Cardiac fibroblast (primary cell): ENCODE data around the gene EDC3.
"Not testable (repeated sequence)": the region's sequence is repeated elsewhere in the genome, so short reads cannot be mapped to it uniquely, and the experiment has no call there.

ENCODE experiments used
- DNase-seq, 2 donors: peaks; one replicate each; pipeline versions ENCODE4 v3.0.0 to v3.0.0-alpha.2; 2010; ENCODE audit warnings: low read depth in 2 of 2
- H3K4me3 ChIP-seq, 2 donors: replicated peaks in 1 of 2; 1 replicate in 1 of 2; 2 replicates in 1 of 2; pipeline ENCODE4 v1.5.1; 2011; ENCODE audit warnings: low read depth in 2 of 2, low read length in 2 of 2, mild to moderate bottlenecking in 2 of 2, moderate library complexity in 1 of 2
- CTCF ChIP-seq: IDR thresholded peaks from one replicate; pipeline ENCODE4 v1.5.1; 2011; ENCODE audit warnings: low read depth, mild to moderate bottlenecking, low read length, inconsistent platforms

EDC3 gene

DNA sequence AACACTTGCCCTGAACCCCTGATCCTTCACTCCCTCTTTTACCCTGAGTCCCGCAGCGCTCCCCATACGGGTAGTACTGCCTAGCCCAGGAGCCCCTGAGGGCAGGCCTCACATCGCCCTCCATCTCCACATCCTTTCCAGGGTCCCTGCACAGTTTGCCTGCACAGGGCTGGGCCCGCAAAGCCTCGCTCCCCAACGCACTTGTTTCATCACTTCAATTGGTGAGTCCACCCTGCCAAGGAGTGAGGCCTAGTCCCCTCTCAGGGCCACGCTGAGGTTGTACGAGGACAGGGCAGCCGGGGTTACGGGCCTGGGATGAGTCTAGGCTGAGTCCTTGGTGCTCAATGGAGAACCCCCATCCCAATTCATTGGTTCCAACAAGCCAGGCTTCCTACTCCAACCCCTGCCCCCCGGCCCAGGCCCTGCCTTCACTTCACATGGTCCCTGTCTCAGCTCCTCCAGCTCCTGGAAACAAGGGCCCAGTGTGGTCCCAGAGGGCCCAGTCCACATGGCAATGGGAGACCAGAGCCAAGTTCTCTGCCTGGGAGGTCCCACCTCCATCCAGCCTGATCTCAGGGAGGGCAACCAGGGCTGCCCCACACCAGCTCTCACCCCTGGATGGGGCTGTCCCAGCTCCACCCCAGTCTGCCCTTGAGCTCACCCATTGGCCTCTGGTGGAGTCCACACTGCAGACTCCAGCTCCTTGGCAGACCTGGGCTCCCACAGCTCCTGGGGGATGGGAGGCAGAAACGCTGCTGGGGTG is 92.6 kb downstream of the EDC3 start:
- DNase-seq = no peak
- no peak for TF ChIP-seq CTCF
- no peak overlapping the region for H3K4me3 ChIP-seq

DNA sequence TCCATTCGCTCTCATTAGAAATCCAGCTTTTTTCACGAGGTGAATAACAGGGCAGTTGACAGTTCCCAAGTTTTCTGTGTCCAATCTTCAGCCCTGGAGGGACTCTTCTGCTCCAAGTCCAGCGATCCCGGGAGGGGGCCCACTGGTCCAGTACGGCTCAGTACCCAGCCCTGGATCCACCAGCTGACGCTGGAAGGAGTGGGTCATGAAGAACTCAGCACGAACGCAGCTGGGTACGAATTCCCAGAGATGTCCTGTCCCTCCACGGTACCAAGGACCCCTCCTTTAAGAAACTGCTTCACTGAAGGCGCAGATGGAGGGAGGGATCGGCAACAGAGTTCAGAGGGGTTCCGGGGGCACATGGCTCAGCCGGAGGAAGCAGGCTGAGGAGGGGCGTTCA is 96.7 kb downstream of the EDC3 start:
- peak overlapping the region; percentile 63 to 66 for H3K4me3 ChIP-seq
- TF ChIP-seq CTCF = no peak
- no peak for DNase-seq

DNA sequence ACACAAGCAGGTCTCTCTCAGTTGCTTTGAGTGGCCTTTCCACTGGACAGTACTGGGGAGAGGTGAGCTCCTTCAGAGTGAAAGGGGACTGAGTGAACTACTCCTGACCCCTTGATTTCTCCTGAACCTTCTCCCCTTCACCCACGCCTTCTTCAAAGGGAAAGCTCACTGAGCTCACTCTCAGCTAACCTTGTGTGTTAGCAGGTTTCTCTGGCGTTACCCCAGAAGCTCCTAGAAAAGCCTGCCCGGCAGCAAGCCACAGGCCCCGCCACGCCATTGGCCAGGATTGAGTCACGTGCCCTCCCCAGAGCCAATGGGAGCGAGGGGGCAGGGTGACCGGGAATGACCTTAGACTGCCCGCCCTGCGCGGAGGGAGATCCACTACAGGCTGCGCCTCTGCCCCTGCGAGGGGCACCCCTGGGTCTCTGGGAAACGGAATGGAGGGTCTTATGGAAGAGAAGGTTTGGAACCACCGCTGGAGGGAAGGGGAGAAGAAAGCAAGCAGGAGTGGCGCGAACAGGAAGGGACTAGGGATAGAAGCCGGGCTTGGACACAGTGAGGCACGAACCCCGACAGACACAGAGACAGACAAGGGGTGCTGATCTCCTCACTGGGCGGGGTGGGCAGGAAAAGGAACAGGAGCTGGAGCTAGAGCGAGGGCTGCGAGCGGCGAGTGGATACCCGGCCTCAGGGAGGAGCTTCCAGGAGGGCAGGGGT is 97.5 kb downstream of the EDC3 start:
- no peak for TF ChIP-seq CTCF

GRCh38 chr15:74597146-74597705 is 98.6 kb downstream of the EDC3 start:
- DNase-seq, H3K4me3 ChIP-seq: not testable (repeated sequence)

More for the DNA sequence above, 97.5 kb downstream of the EDC3 start:
- peak overlapping the region; percentile 63 to 66 for H3K4me3 ChIP-seq
- peak; percentile 84 to 89 for DNase-seq

GRCh38 chr15:74596736-74597135 is 99.1 kb downstream of the EDC3 start:
- not testable (repeated sequence) for DNase-seq, H3K4me3 ChIP-seq

GRCh38 chr15:74595271-74595670 is 100.6 kb downstream of the EDC3 start:
- no peak for TF ChIP-seq CTCF
- no peak for DNase-seq
- H3K4me3 ChIP-seq = no peak overlapping the region

GRCh38 chr15:74594455-74594854 is 101.4 kb downstream of the EDC3 start:
- TF ChIP-seq CTCF = no peak
- no peak for DNase-seq
- H3K4me3 ChIP-seq = no peak overlapping the region
